ENCODE results near the gene G3BP1.
"Not testable (repeated sequence)": the region's sequence is repeated elsewhere in the genome, so short reads cannot be mapped to it uniquely, and the experiment has no call there.

GRCh38 chr5:151860867-151861266, 89.1 kb downstream of the G3BP1 start:
- not testable (repeated sequence) for TF ChIP-seq CTCF (IDR thresholded peaks at IDR 0.05); POLR2A (IDR thresholded peaks at IDR 0.05; ENCODE audit: low read depth)
